CD4-positive, alpha-beta T cell treated with Interleukin-21 for 1 hour (primary cell): ENCODE results near the gene SH3RF2.

ENCODE experiments used
- DNase-seq: peaks from one replicate; pipeline ENCODE4 v3.0.0-alpha.2; 2020

Gene SH3RF2

DNA sequence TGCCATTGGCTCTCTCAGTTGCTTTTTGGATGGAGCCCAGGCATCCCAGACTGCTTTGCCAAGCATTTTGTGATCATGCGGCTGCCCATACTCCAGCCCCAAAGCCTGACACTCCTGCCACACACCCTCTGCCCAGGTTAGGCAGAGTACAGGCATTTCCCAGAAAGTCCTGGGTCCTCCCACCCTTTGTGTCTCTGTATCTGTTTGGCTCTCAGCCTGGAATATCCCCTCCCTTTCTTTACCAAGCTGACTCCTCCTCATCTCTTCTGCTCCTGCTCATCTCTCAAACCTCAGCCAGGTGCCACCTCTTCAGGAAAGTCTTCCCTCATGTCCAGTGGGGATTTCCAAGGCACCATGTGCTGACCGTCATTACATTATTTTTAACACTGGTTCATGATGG is 14.3 kb upstream of the SH3RF2 start:
- DNase-seq = no peak

DNA sequence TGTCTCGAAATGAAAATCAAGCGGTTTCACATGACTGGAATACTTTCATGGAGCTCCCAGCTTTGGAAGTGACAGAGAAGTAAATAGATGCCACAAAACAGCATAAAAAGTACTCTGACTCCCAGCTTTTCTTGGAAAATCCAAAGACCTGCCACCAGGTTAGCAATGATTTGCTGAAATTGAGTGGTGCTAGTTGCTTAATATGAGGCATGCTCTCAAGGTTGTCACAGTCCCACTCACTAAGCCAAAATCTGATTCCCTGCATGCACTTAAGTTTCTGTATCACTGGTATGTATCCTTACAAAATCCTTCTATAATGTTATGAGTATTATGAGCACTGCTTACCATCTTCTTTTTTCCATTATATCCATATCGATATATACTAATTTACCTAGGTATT is 13.0 kb upstream of the SH3RF2 start:
- no peak for DNase-seq

DNA sequence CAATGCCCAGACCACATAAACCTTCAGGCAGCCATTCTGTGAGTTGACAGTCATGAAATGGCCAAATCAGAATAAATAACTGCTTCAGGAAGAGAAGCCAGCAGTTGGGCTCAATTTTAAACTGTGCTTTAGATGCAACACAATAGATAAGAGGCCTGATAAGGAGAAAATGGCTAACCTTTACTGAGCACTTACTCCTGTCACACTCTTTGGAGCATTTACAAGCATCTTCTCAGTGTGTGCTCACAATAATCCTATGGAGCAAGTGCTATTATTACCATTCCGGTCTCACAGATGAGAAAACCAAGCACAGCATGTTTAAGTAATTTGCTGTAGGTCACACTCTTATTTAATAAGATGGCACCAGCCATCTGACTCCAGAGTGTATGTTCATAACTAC is 11.5 kb upstream of the SH3RF2 start:
- no peak for DNase-seq

- DNase-seq = no peak
Measured at GRCh38 chr5:145925353-145925752, 11.0 kb upstream of the SH3RF2 start.

GRCh38 chr5:145925803-145926202 is 10.6 kb upstream of the SH3RF2 start:
- no peak for DNase-seq

GRCh38 chr5:145931718-145932117 is 4.7 kb upstream of the SH3RF2 start:
- no peak for DNase-seq

GRCh38 chr5:145934276-145934675 is 2.1 kb upstream of the SH3RF2 start:
- DNase-seq = no peak

GRCh38 chr5:145937432-145938250 is 1.3 kb downstream of the SH3RF2 start:
- DNase-seq = no peak

- DNase-seq = no peak
Measured at GRCh38 chr5:145938776-145939539, 2.6 kb downstream of the SH3RF2 start.

DNA sequence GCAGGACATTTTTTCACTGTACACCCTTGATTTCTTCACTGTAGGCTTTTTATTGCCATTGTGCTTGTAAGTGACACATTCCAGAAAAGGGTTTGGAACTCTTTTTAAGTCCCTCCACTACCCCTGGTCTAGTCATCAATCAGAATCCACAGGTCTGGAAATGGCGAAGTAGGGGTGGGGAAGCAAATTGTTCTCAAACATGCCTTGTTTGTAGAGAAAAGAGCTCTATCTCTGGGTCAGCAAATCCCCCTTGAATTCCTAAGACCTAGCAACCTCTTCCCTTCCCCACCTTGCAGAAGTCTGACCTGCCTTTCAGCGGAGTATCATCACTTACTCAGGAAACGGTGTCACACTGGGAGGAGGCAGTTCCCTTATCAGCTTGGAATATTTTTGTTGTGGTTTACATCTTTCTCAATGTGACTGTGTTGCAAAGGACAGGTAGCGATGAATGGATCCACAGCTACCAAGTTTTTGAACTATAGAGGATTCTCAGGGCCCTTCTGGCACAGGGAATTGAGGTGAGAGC is 3.2 kb downstream of the SH3RF2 start:
- no peak for DNase-seq

GRCh38 chr5:145941096-145941447 is 4.7 kb downstream of the SH3RF2 start:
- DNase-seq = peak; percentile 8

DNA sequence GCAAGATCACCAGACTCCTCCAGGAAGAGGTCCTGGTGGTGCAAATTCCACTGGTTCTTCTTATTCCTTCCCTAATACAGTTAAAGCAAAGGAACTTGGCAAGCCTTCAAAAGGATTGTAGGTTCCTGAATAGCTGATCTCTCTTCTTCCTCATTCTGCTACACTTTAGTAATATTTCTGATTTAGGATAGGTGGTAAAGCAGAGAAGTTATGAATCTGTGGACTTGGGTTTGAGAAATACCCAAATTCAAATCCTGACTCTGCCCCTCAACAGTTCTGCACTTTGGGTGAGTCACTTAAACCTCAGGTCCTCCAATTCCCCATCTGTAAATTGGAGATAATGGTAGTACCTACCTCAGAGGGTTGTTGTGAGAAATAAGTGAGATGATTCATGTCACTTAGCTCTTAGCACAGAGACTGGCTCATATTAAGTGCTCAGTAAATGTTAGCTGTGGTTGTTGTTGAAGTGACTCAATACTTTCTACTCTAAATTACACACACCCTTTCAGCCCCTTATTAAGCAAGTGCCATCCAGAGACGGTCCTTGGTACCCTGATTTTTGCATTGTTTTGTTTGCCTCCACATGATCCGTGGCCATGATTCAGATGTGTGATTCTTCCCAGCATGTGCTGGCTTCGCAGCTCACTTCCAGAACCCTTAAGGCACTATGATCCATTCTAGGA is 5.2 kb downstream of the SH3RF2 start:
- DNase-seq = no peak

DNA sequence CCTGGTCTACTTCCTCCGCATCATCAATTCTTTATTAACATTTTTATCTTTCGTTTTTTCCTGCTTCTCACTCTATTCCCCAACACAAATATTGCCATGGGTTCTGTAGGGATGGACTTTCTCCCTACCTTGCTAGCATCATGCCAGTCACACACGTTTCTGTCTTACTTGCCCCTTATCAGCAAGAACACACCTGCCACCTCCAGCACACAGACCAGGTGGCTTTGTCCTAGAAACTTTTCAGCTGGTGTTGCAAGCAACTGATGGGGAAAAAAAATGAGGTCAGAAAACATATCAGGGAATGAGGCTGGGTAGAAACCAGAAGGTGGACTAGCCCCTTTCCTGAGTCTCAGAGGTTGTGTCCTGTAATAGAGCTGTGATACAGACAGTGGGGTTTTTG is 5.8 kb downstream of the SH3RF2 start:
- no peak for DNase-seq

DNA sequence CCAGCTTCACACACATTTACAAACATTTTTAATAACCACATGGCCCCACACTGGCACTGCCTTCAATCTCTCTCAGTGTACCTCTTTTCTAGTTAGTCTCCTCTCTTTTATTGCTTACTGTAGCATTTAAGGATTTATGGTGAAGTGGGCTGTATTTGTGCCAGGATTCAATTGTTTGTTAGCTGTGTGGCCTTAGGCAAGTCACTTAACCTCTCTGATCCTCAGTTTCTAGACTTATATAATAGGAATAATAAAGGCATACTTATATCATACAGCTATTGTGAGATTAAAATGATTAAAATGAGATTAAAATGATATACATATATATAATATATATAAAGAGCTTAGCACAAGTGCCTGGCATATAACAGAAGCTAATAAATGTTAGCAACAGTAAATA is 6.4 kb downstream of the SH3RF2 start:
- no peak for DNase-seq

DNA sequence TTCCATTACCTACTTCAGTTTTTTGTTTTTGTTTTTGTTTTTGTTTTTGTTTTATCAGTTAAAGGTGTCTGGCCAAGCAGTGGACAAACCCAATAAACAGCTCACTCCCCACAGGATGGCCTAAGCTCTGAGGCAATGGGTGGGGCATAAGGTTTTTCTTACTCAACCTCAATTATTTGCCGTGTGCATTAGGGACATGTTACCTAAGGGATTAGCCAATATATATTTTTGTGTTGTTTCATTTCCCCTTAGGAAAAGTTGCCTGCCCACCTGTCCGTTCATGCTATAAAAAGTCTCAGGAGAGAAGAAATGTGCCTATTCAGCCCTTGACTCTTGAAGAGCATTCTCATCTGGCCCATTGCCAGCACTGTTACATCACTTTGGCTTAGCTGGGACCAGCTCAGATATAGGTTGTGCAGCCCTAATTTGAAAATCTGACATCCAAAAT is 7.3 kb downstream of the SH3RF2 start:
- DNase-seq = no peak

DNA sequence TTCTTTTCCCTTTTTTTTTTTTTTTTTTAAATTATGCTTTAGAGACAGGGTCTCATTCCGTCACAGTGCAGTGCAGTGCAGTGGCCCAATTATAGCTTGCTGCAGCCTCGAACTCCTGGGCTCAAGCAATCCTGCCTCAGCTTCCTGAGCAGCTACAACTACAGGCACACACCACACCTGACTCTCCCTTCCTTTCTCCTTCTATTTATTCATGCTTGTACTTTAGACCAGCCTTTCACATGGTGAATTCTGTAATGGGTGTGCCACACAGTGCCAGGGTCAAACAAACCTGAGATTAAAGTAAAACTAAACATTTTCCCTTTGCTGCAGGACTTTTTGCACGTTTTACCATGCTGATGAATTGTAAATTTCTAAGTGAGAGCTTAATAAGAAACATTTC is 8.0 kb downstream of the SH3RF2 start:
- DNase-seq = no peak

DNA sequence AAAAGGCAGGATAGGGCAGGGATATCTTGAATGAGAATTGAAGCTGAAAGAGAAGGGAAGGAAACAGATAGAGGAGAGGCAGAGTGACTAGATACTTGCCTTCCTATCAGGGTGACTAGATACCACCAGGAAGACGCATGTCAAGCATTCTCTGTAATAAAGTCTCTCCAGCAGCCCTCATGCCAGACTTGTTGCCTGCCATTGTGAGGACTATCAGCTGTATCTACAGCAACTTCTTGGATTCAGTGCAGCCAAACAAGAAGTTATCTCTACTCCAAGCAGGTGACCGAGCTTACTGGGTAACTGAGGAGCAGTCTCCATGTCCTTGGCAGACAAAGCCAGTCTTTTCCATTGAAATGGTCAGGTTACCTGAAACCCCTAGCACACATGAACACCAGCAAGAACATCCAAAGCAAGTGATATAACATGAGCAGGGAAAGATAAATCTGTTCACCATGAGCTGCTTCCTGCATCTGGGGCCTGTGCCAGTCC is 9.3 kb downstream of the SH3RF2 start:
- no peak for DNase-seq

- peak; percentile 28 for DNase-seq
Measured at GRCh38 chr5:145946112-145946861, 9.9 kb downstream of the SH3RF2 start.

GRCh38 chr5:145947581-145947980 is 11.2 kb downstream of the SH3RF2 start:
- no peak for DNase-seq

DNA sequence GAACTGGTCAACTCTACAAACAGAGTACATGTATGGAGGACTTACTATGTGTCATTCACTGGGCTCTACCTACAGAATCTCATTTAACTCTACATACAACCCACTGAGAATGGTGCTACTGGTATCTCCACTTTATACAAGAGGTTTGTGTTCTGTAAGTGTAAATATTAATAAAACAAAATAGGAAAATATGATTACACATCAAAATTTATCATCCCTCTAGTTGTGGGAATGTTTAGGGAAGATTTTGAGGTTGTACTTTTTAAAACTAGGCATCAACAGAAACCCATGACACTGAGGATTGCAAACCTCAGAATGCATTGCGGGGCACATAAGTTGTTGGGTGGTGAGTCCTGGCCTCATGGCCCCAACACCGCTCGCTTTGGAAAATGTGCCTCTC is 11.7 kb downstream of the SH3RF2 start:
- no peak for DNase-seq

- DNase-seq = no peak
Measured at GRCh38 chr5:145948921-145949320, 12.5 kb downstream of the SH3RF2 start.

DNA sequence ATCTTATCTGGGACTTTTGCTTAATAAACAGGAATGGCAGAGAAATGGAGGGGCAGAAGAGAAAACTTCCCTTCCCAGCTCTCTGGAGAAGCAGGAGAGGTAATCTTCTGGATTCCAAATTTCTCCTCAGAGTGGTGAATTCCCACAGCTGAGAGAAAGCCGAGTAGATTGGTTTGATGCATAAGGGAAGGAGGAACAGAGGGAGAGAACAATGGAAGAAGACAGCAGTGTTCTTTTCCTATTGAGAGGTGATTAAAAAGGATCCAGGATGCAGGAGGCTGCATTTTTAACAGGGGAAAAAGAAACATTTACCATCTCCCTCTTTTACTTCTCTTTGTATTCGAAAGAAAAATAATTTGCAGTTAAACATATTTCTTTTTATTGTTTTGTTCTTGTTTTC is 13.1 kb downstream of the SH3RF2 start:
- DNase-seq = no peak

- no peak for DNase-seq
Measured at GRCh38 chr5:145951071-145951470, 14.7 kb downstream of the SH3RF2 start.
